ENCODE data around the gene ZNF296. TPM values are rescaled to one million over a fixed set of nuclear protein-coding genes. Genes with fewer than 3 reads are reported as not detected.

Gene ZNF296
- total RNA-seq, 1 experiment from 2014 or later: 3.7 TPM

GRCh38 chr19:45095496-45096413 lies 19.5 kb upstream of the ZNF296 start:
- H3F3A ChIP-seq (ENCODE audit: insufficient read depth, low read depth): peaks cover 13% of the 10 kb centered on the region; the same call in 1 of the 2 replicates
- no peaks in the 10 kb centered on the region for H3K9me3 ChIP-seq (ENCODE audit: insufficient read depth, low read depth)
- H3K36me3 ChIP-seq (ENCODE audit: low read depth): no peaks in the 10 kb centered on the region
- no TSS peak for BruUV-seq (replicated peaks)
- ChIA-PET CTCF (no interaction called here), POLR2A (ENCODE audit: unreplicated experiment) (no interaction called here)
- no peaks in the 10 kb centered on the region for H3K9me2 ChIP-seq (ENCODE audit: insufficient read depth)
- H3K4me3 ChIP-seq: no peak overlapping the region
- H3K4me2 ChIP-seq: 0 out of 2 replicates have a peak overlapping the region, but pooled peaks have one; percentile 88
- H4K20me1 ChIP-seq (ENCODE audit: insufficient read depth): peaks cover 61% of the 10 kb centered on the region
- no peak for DNase-seq
- no peak overlapping the region for H2AFZ ChIP-seq
- intact Hi-C loops (cut with micrococcal nuclease; ENCODE audit: unreplicated experiment): loop anchor here (10.0 kb wide), 2 partner anchors 149 to 309 kb away; partner anchors contain the start of genes EXOC3L2, POLR1G and PPP1R13L
- H3K27me3 ChIP-seq (ENCODE audit: insufficient read depth, low read depth): no peaks in the 10 kb centered on the region
- no peak overlapping the region for H3K27ac ChIP-seq
- peaks cover 25% of the 10 kb centered on the region for H3K4me1 ChIP-seq (replicated peaks; ENCODE audit: insufficient read depth)
- peaks cover 76% of the 10 kb centered on the region for H3K79me2 ChIP-seq (ENCODE audit: low read depth)
- TF ChIP-seq CTCF (conservative IDR thresholded peaks at IDR 0.05) (no peak), EZH2 (IDR thresholded peaks at IDR 0.05; ENCODE audit: low read depth) (no peak)

- H3K9me2 ChIP-seq (ENCODE audit: insufficient read depth): no peaks in the 10 kb centered on the region
- intact Hi-C loops (cut with micrococcal nuclease; ENCODE audit: unreplicated experiment): loop anchor here (5.0 to 10.0 kb wide), 3 partner anchors 58 to 310 kb away; partner anchors contain the start of genes EXOC3L2, POLR1G and PPP1R13L
- no peak overlapping the region for H2AFZ ChIP-seq
- ChIA-PET POLR2A (ENCODE audit: unreplicated experiment) (interaction anchor here (0.7 kb wide), 1 partner anchor 69 kb away, joined by 13 read pairs; no protein-coding TSS in a partner anchor), CTCF (no interaction called here)
- peak overlapping the region; percentile 80; the same call in 1 of the 2 replicates for H3K4me3 ChIP-seq
- H3K27ac ChIP-seq: no peak overlapping the region
- DNase-seq: no peak
- H3F3A ChIP-seq (ENCODE audit: insufficient read depth, low read depth): peaks cover 17% of the 10 kb centered on the region; the same call in 1 of the 2 replicates
- peak overlapping the region; percentile 88 for H3K4me2 ChIP-seq
- TF ChIP-seq EZH2 (IDR thresholded peaks at IDR 0.05; ENCODE audit: low read depth) (no peak), CTCF (conservative IDR thresholded peaks at IDR 0.05) (no peak)
- no TSS peak for BruUV-seq (replicated peaks)
- H4K20me1 ChIP-seq (ENCODE audit: insufficient read depth): peaks cover 51% of the 10 kb centered on the region
- H3K79me2 ChIP-seq (ENCODE audit: low read depth): peaks cover 66% of the 10 kb centered on the region
- H3K36me3 ChIP-seq (ENCODE audit: low read depth): 0 out of 2 replicates have a peak, but pooled peaks cover 4% of the 10 kb centered on the region
- no peaks in the 10 kb centered on the region for H3K9me3 ChIP-seq (ENCODE audit: insufficient read depth, low read depth)
- peaks cover 25% of the 10 kb centered on the region for H3K4me1 ChIP-seq (replicated peaks; ENCODE audit: insufficient read depth)
- no peaks in the 10 kb centered on the region for H3K27me3 ChIP-seq (ENCODE audit: insufficient read depth, low read depth)
Measured at GRCh38 chr19:45094707-45095106, 18.4 kb upstream of the ZNF296 start.

GRCh38 chr19:45094137-45094536 lies 17.9 kb upstream of the ZNF296 start:
- H3K4me3 ChIP-seq: peak overlapping the region; percentile 80
- H3K79me2 ChIP-seq (ENCODE audit: low read depth): peaks cover 60% of the 10 kb centered on the region
- H3K4me2 ChIP-seq: peak overlapping the region; percentile 88
- BruUV-seq (replicated peaks): no TSS peak
- peaks cover 45% of the 10 kb centered on the region for H4K20me1 ChIP-seq (ENCODE audit: insufficient read depth)
- CTCF ChIA-PET: no interaction called here
- POLR2A ChIA-PET (ENCODE audit: unreplicated experiment): interaction anchor here (0.7 kb wide), 1 partner anchor 69 kb away, joined by 13 read pairs; no protein-coding TSS in a partner anchor
- H3F3A ChIP-seq (ENCODE audit: insufficient read depth, low read depth): peaks cover 19% of the 10 kb centered on the region
- H3K9me3 ChIP-seq (ENCODE audit: insufficient read depth, low read depth): no peaks in the 10 kb centered on the region
- H3K27ac ChIP-seq: no peak overlapping the region
- no peak overlapping the region for H2AFZ ChIP-seq
- H3K9me2 ChIP-seq (ENCODE audit: insufficient read depth): no peaks in the 10 kb centered on the region
- no peaks in the 10 kb centered on the region for H3K27me3 ChIP-seq (ENCODE audit: insufficient read depth, low read depth)
- TF ChIP-seq CTCF (conservative IDR thresholded peaks at IDR 0.05): no peak
- no peak for TF ChIP-seq EZH2 (IDR thresholded peaks at IDR 0.05; ENCODE audit: low read depth)
- H3K36me3 ChIP-seq (ENCODE audit: low read depth): 0 out of 2 replicates have a peak, but pooled peaks cover 4% of the 10 kb centered on the region
- no peak for DNase-seq
- intact Hi-C loops (cut with micrococcal nuclease; ENCODE audit: unreplicated experiment): loop anchor here (5.0 to 10.0 kb wide), 3 partner anchors 58 to 311 kb away; partner anchors contain the start of genes EXOC3L2, POLR1G and PPP1R13L
- H3K4me1 ChIP-seq (replicated peaks; ENCODE audit: insufficient read depth): peaks cover 25% of the 10 kb centered on the region

Data from PC-9 (cell line).